ENCODE data around the gene RRP1B.

DNA sequence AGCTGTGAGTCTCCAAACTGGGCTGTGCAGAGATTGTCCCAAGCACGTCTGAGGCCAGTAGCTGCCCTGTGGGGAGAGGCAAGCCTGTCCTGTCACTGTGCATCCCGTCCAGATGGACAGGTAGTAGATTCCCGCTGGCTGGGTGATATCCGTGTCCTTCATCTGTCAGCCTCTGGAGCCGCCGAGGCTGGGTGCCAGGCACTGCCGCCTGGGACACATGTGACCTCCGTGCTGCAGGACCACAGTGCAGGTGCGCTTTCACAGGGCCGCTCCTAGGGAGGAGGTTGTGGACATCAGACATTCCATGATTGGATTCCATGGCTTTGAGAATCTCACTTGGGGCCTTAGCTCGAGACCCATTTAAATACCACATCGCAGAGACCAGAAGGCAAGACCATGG, 64.3 kb downstream of the RRP1B start:
- no peak for TF ChIP-seq EHMT2 (IDR thresholded peaks at IDR 0.05)
- TF ChIP-seq ZNF224 (CRISPR knock-in tag; IDR thresholded peaks at IDR 0.05) = no peak
- 0 out of 2 replicates have a peak, but pooled peaks have one; percentile 13 for TF ChIP-seq POLR2AphosphoS5 (IDR thresholded peaks at IDR 0.05; ENCODE audit: control insufficient read depth, insufficient read depth, low read depth, low read length)
- TF ChIP-seq, protein P1, sequence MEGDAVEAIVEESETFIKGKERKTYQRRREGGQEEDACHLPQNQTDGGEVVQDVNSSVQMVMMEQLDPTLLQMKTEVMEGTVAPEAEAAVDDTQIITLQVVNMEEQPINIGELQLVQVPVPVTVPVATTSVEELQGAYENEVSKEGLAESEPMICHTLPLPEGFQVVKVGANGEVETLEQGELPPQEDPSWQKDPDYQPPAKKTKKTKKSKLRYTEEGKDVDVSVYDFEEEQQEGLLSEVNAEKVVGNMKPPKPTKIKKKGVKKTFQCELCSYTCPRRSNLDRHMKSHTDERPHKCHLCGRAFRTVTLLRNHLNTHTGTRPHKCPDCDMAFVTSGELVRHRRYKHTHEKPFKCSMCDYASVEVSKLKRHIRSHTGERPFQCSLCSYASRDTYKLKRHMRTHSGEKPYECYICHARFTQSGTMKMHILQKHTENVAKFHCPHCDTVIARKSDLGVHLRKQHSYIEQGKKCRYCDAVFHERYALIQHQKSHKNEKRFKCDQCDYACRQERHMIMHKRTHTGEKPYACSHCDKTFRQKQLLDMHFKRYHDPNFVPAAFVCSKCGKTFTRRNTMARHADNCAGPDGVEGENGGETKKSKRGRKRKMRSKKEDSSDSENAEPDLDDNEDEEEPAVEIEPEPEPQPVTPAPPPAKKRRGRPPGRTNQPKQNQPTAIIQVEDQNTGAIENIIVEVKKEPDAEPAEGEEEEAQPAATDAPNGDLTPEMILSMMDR (IDR thresholded peaks at IDR 0.05 in 2 of 3, conservative IDR thresholded peaks at IDR 0.05 in 1 of 3; ENCODE audit: insufficient read depth in 2 of 3, low read depth in 1 of 3, low read length in 3 of 3) = no peak
- TF ChIP-seq, protein P2, sequence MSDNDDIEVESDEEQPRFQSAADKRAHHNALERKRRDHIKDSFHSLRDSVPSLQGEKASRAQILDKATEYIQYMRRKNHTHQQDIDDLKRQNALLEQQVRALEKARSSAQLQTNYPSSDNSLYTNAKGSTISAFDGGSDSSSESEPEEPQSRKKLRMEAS (CRISPR knock-in tag; IDR thresholded peaks at IDR 0.05) = no peak
- TF ChIP-seq, protein P3, sequence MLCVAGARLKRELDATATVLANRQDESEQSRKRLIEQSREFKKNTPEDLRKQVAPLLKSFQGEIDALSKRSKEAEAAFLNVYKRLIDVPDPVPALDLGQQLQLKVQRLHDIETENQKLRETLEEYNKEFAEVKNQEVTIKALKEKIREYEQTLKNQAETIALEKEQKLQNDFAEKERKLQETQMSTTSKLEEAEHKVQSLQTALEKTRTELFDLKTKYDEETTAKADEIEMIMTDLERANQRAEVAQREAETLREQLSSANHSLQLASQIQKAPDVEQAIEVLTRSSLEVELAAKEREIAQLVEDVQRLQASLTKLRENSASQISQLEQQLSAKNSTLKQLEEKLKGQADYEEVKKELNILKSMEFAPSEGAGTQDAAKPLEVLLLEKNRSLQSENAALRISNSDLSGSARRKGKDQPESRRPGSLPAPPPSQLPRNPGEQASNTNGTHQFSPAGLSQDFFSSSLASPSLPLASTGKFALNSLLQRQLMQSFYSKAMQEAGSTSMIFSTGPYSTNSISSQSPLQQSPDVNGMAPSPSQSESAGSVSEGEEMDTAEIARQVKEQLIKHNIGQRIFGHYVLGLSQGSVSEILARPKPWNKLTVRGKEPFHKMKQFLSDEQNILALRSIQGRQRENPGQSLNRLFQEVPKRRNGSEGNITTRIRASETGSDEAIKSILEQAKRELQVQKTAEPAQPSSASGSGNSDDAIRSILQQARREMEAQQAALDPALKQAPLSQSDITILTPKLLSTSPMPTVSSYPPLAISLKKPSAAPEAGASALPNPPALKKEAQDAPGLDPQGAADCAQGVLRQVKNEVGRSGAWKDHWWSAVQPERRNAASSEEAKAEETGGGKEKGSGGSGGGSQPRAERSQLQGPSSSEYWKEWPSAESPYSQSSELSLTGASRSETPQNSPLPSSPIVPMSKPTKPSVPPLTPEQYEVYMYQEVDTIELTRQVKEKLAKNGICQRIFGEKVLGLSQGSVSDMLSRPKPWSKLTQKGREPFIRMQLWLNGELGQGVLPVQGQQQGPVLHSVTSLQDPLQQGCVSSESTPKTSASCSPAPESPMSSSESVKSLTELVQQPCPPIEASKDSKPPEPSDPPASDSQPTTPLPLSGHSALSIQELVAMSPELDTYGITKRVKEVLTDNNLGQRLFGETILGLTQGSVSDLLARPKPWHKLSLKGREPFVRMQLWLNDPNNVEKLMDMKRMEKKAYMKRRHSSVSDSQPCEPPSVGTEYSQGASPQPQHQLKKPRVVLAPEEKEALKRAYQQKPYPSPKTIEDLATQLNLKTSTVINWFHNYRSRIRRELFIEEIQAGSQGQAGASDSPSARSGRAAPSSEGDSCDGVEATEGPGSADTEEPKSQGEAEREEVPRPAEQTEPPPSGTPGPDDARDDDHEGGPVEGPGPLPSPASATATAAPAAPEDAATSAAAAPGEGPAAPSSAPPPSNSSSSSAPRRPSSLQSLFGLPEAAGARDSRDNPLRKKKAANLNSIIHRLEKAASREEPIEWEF (CRISPR knock-in tag; IDR thresholded peaks at IDR 0.05) = no peak
- no peak for TF ChIP-seq TRIM24 (IDR thresholded peaks at IDR 0.05)
- TF ChIP-seq MEF2D (tag; conservative IDR thresholded peaks at IDR 0.05; ENCODE audit: low read depth) = no peak
- TF ChIP-seq, protein P4, sequence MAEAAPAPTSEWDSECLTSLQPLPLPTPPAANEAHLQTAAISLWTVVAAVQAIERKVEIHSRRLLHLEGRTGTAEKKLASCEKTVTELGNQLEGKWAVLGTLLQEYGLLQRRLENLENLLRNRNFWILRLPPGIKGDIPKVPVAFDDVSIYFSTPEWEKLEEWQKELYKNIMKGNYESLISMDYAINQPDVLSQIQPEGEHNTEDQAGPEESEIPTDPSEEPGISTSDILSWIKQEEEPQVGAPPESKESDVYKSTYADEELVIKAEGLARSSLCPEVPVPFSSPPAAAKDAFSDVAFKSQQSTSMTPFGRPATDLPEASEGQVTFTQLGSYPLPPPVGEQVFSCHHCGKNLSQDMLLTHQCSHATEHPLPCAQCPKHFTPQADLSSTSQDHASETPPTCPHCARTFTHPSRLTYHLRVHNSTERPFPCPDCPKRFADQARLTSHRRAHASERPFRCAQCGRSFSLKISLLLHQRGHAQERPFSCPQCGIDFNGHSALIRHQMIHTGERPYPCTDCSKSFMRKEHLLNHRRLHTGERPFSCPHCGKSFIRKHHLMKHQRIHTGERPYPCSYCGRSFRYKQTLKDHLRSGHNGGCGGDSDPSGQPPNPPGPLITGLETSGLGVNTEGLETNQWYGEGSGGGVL (CRISPR knock-in tag; IDR thresholded peaks at IDR 0.05) = no peak

All from K562 (cell line).